ENCODE results near the gene GPBP1. TPM values are rescaled to one million over a fixed set of nuclear protein-coding genes. Genes with fewer than 3 reads are reported as not detected.
"Not testable (repeated sequence)": the region's sequence is repeated elsewhere in the genome, so short reads cannot be mapped to it uniquely, and the experiment has no call there.

The GPBP1 gene
- total and polyA plus RNA-seq, 8 donors: 23.4 to 54.0 (median 29.0) TPM

GRCh38 chr5:57179262-57180200, 5.7 kb downstream of the GPBP1 start:
- Histone ChIP-seq H3K27ac (peak overlapping the region in 2 of 4 donors; percentile 17 to 48), H3K9me3 (no peaks in the 10 kb centered on the region), H3K4me3 (peak overlapping the region in 3 of 4 donors; percentile 11 to 95 (median 60)), H3K27me3 (no peaks in the 10 kb centered on the region), H3K36me3 (no peaks in the 10 kb centered on the region), H3K4me1 (peaks cover 4 to 45% (median 9%) of the 10 kb centered on the region in 3 donors)
- no peak for TF ChIP-seq CTCF (IDR thresholded peaks at IDR 0.05)
- 25 to 30% methylated on average over 12 of the region's 12 CpGs for WGBS, 2 donors
- intact Hi-C loops (cut with DNase I): no loop called here
- DNase-seq (no peak), FAIRE-seq (no peak), ATAC-seq (no peak)

GRCh38 chr5:57181154-57181553, 7.3 kb downstream of the GPBP1 start:
- FAIRE-seq: no peak
- H3K27ac ChIP-seq: no peak overlapping the region
- intact Hi-C loops (cut with DNase I): no loop called here
- no peak for TF ChIP-seq CTCF (IDR thresholded peaks at IDR 0.05)
- H3K36me3 ChIP-seq: no peaks in the 10 kb centered on the region
- H3K27me3 ChIP-seq: no peaks in the 10 kb centered on the region
- DNase-seq: no peak
- no peaks in the 10 kb centered on the region for H3K9me3 ChIP-seq
- no peak for ATAC-seq
- H3K4me3 ChIP-seq: no peak overlapping the region
- 80 to 89% methylated on average over 10 of the region's 10 CpGs for WGBS, 2 donors
- peaks cover 9 to 52% (median 20%) of the 10 kb centered on the region in 3 donors for H3K4me1 ChIP-seq

- WGBS, 2 donors: 97 to 100% methylated on average over 2 of the region's 2 CpGs
- FAIRE-seq: no peak
- no peak for ATAC-seq
- Histone ChIP-seq H3K27me3 (no peaks in the 10 kb centered on the region), H3K36me3 (no peaks in the 10 kb centered on the region), H3K4me1 (peaks cover 22 to 50% (median 34%) of the 10 kb centered on the region in 3 donors), H3K4me3 (no peak overlapping the region), H3K27ac (no peak overlapping the region), H3K9me3 (no peaks in the 10 kb centered on the region)
- intact Hi-C loops (cut with DNase I): no loop called here
- no peak for DNase-seq
- TF ChIP-seq CTCF (IDR thresholded peaks at IDR 0.05): no peak
Observed at GRCh38 chr5:57184322-57184721, 10.5 kb downstream of the GPBP1 start.

GRCh38 chr5:57185313-57185712, 11.5 kb downstream of the GPBP1 start:
- ATAC-seq (no peak), DNase-seq (no peak), FAIRE-seq (no peak)
- TF ChIP-seq CTCF (IDR thresholded peaks at IDR 0.05): no peak
- intact Hi-C loops (cut with DNase I): no loop called here
- Histone ChIP-seq H3K36me3 (no peaks in the 10 kb centered on the region), H3K4me1 (peaks cover 18 to 45% (median 44%) of the 10 kb centered on the region in 3 donors), H3K27me3 (no peaks in the 10 kb centered on the region), H3K4me3 (no peak overlapping the region), H3K9me3 (no peaks in the 10 kb centered on the region), H3K27ac (no peak overlapping the region)
- 29 to 47% methylated on average over 9 of the region's 9 CpGs for WGBS, 2 donors

- H3K27me3 ChIP-seq: no peaks in the 10 kb centered on the region
- intact Hi-C loops (cut with DNase I): no loop called here
- H3K4me3 ChIP-seq: peak overlapping the region in 1 of 4 donors; percentile 3
- FAIRE-seq (no peak), ATAC-seq (peak; percentile 78 to 88 (median 82)), DNase-seq (no peak)
- TF ChIP-seq CTCF (IDR thresholded peaks at IDR 0.05): no peak
- peaks cover 18 to 44% (median 39%) of the 10 kb centered on the region in 3 donors for H3K4me1 ChIP-seq
- no peaks in the 10 kb centered on the region for H3K36me3 ChIP-seq
- H3K27ac ChIP-seq: peak overlapping the region in 2 of 4 donors; percentile 6 to 53
- no peaks in the 10 kb centered on the region for H3K9me3 ChIP-seq
- WGBS, 2 donors: 26 to 36% methylated on average over 4 of the region's 4 CpGs
Observed at GRCh38 chr5:57186194-57186593, 12.3 kb downstream of the GPBP1 start.

GRCh38 chr5:57187977-57188376, 14.1 kb downstream of the GPBP1 start:
- FAIRE-seq; H3K4me3 ChIP-seq; H3K27me3 ChIP-seq; ATAC-seq; DNase-seq; H3K9me3 ChIP-seq; H3K36me3 ChIP-seq; intact Hi-C loops (cut with DNase I): not testable (repeated sequence)
- peaks cover 14 to 44% (median 39%) of the 10 kb centered on the region in 3 donors for H3K4me1 ChIP-seq
- peak overlapping the region in 1 of 4 donors; percentile 0 for H3K27ac ChIP-seq
- 86 to 89% methylated on average over 4 of the region's 4 CpGs for WGBS, 2 donors

All from pancreas (tissue), 10 donors.